Esophagus muscularis mucosa (tissue), 4 donors: ENCODE measurements around the gene RGS8. TPM values are rescaled to one million over a fixed set of nuclear protein-coding genes. Genes with fewer than 3 reads are reported as not detected.
A peak's percentile ranks its signal among the peaks of the same experiment; 100 is the strongest.
"Not testable (repeated sequence)": the region's sequence is repeated elsewhere in the genome, so short reads cannot be mapped to it uniquely, and the experiment has no call there.

Experiments used
- DNase-seq: peaks from one replicate; pipeline ENCODE4 v3.0.0-alpha.2; 2017; ENCODE audit errors: extremely low spot score
- H3K27ac ChIP-seq, 4 donors: fragments of 200-600 bp; sonication (generic); replicated peaks in 1 of 4; 1 replicate in 3 of 4; 2 replicates in 1 of 4; pipeline ENCODE4 v1.5.1; 2016 to 2019; ENCODE audit warnings: mild to moderate bottlenecking in 1 of 4
- H3K27me3 ChIP-seq, 4 donors: fragments of 200-600 bp; sonication (generic); one replicate each; pipeline versions ENCODE4 v1.5.1 to v1.6.0; 2016 to 2019
- H3K36me3 ChIP-seq, 4 donors: fragments of 200-600 bp; sonication (generic); one replicate each; pipeline ENCODE4 v1.5.1; 2016 to 2019
- H3K4me1 ChIP-seq, 4 donors: fragments of 200-600 bp; sonication (generic); one replicate each; pipeline ENCODE4 v1.5.1; 2016 to 2019
- H3K4me3 ChIP-seq, 4 donors: fragments of 200-600 bp; sonication (generic); 1 replicate in 2 of 4; 2 replicates in 2 of 4; pipeline ENCODE4 v1.5.1; 2016 to 2019; ENCODE audit warnings: mild to moderate bottlenecking in 4 of 4, moderate library complexity in 1 of 4
- H3K9me3 ChIP-seq, 4 donors: fragments of 200-600 bp; sonication (generic); 1 replicate in 3 of 4; 2 replicates in 1 of 4; pipeline ENCODE4 v1.5.1; 2016 to 2019
- EP300 ChIP-seq: sonication (generic); formaldehyde crosslinking; IDR thresholded peaks from one replicate; pipeline ENCODE4 v1.6.1; 2017; ENCODE audit warnings: antibody characterized with exemption
- POLR2A ChIP-seq: fragments of 450-650 bp; IDR thresholded peaks from one replicate; pipeline ENCODE4 v1.6.1; 2017; ENCODE audit warnings: antibody characterized with exemption, moderate library complexity, mild to moderate bottlenecking, low read depth
- POLR2AphosphoS5 ChIP-seq, 2 donors: sonication (generic); formaldehyde crosslinking; IDR thresholded peaks; one replicate each; pipeline ENCODE4 v1.6.1; 2017; ENCODE audit warnings: antibody characterized with exemption in 2 of 2
- WGBS: methylation state at CpG from one replicate; pipeline ENCODE4 v1.1.5; 2018; 5-methylcytosine and 5-hydroxymethylcytosine counted together
- intact Hi-C: fragments of 100-400 bp; cut with DNase I; formaldehyde crosslinking; loops from one replicate; pipeline ENCODE4 v1.15.1; 2023
- total RNA-seq, 4 donors: library from RNA; depleted of rRNA; stranded (reverse); fragments of >200 nt; gene quantifications; one replicate each; pipeline versions ENCODE4 v1.1.0 to v1.2.1, GENCODE V29; 2016
- TF ChIP-seq, protein P1 (sequence below), 3 experiments: fragments of 200-600 bp in 2 of 3; fragments of 450-650 bp in 1 of 3; sonication (generic) in 2 of 3; IDR thresholded peaks; one replicate each; pipeline ENCODE4 v1.5.1; 2017 to 2019; ENCODE audit warnings: antibody characterized with exemption in 3 of 3, mild to moderate bottlenecking in 2 of 3, moderate library complexity in 1 of 3

The RGS8 gene
- total RNA-seq, 4 donors from 2014 or later, result 0.06 to 0.17 TPM; not detected in 2

DNA sequence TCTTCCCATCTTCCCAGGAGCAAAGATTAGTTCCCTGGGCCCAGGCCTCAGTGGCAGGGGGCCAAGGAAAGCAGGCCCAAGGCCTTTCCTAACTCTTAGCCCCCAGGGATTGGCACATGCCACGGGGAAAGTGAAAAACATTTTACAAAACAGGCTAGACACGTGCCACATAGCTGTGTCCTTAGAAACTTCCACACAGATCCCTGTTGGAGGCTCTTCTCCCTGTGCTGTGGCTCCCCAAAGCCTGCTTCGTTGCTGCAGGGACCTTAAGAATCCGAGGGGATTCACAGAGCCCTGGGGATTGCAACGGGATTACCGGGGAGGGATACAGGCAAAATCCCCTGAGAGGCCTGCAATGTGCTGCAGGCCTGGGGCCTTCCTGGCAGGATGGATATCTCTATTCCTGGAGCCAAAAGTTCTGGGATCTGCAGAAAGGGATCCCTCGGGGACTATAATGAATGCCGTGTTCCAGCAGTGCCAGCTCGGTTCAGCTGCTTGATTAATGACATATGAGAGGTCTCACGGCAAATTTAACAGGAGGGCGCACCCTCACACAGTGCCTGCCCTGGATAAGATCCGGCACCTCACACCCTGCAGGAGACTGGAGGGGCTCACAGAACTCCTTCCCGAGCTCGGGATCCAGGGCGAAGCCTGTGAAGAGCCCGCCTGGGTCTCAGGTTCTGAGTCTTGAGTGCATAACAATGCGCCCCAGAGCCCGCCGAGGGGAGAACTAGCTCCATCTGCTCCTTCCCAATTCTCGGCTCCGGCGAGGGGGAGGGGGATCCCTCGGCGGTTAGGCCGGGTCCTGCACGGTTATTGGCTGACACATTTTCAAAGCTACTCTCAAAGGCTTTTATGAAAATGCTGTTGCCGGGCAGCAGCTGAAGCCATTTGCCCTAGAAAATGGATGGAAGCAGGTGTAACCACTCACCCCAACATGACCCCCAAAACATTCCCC lies 15.3 kb upstream of the RGS8 start:
- 36% methylated on average over 8 of the region's 27 CpGs for WGBS
- Histone ChIP-seq H3K36me3 (no peaks in the 10 kb centered on the region), H3K27ac (peak overlapping the region in 1 of 4 donors; percentile 28), H3K27me3 (peaks cover 0 to 13% (median 0%) of the 10 kb centered on the region in 4 donors), H3K4me3 (no peak overlapping the region), H3K4me1 (peaks cover 0 to 14% (median 11%) of the 10 kb centered on the region in 4 donors), H3K9me3 (no peaks in the 10 kb centered on the region)
- intact Hi-C loops, result no loop called here
- TF ChIP-seq EP300 (no peak), POLR2AphosphoS5 (IDR thresholded peaks at IDR 0.05) (no peak), POLR2A (no peak)
- TF ChIP-seq, protein P1, sequence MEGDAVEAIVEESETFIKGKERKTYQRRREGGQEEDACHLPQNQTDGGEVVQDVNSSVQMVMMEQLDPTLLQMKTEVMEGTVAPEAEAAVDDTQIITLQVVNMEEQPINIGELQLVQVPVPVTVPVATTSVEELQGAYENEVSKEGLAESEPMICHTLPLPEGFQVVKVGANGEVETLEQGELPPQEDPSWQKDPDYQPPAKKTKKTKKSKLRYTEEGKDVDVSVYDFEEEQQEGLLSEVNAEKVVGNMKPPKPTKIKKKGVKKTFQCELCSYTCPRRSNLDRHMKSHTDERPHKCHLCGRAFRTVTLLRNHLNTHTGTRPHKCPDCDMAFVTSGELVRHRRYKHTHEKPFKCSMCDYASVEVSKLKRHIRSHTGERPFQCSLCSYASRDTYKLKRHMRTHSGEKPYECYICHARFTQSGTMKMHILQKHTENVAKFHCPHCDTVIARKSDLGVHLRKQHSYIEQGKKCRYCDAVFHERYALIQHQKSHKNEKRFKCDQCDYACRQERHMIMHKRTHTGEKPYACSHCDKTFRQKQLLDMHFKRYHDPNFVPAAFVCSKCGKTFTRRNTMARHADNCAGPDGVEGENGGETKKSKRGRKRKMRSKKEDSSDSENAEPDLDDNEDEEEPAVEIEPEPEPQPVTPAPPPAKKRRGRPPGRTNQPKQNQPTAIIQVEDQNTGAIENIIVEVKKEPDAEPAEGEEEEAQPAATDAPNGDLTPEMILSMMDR (IDR thresholded peaks at IDR 0.05), result no peak
- no peak for DNase-seq

DNA sequence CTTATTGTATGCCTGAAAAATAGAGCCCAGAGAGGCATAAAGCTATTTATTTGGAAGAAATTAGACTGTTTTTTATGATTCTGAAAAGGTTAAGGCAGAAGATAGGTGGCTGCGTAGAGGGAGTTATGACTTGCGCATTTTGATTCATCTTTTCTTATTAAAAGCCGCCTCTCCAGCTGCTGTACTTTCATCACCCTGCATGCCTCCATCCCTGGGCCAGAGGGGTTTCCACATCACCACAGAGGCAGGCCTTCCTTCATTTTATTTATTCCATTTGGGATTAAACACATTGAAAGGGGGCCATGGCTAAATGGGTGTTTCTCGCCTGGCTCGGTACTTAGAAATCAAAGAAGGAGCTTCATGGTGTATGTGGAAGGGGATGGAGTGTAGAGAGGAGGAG lies 14.6 kb upstream of the RGS8 start:
- Histone ChIP-seq H3K4me3 (no peak overlapping the region), H3K27ac (no peak overlapping the region)
- intact Hi-C loops, result no loop called here

DNA sequence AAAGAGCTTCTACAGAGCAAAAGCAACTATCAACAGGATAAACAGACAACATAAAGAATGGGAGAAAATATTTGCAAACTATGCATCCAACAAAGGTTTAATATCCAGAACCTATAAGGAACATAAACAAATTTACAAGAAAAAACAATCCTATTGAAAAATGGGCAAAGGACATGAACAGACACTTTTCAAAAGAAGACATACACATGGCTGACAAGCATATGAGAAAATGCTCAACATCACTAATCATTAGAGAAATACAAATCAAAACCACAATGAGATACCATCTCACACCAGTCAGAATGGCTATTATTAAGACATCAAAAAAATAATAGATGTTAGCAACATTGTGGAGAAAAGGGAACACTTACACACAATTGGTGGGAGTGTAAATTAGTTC lies 8.8 kb upstream of the RGS8 start:
- H3K4me3 ChIP-seq, H3K36me3 ChIP-seq, intact Hi-C loops, DNase-seq, H3K27ac ChIP-seq, H3K27me3 ChIP-seq, H3K4me1 ChIP-seq: not testable (repeated sequence)
- peaks cover 0 to 13% (median 0%) of the 10 kb centered on the region in 4 donors for H3K9me3 ChIP-seq

More for the DNA sequence above, 14.6 kb upstream of the RGS8 start:
- TF ChIP-seq, protein P1 (IDR thresholded peaks at IDR 0.05), result no peak
- TF ChIP-seq EP300 (no peak), POLR2A (no peak), POLR2AphosphoS5 (IDR thresholded peaks at IDR 0.05) (no peak)
- no peaks in the 10 kb centered on the region for H3K36me3 ChIP-seq
- H3K4me1 ChIP-seq, result peaks cover 0 to 14% (median 11%) of the 10 kb centered on the region in 4 donors
- DNase-seq, result no peak
- peaks cover 0 to 13% (median 0%) of the 10 kb centered on the region in 4 donors for H3K27me3 ChIP-seq
- no peaks in the 10 kb centered on the region for H3K9me3 ChIP-seq
- WGBS, result 93% methylated on average over 5 of the region's 5 CpGs

DNA sequence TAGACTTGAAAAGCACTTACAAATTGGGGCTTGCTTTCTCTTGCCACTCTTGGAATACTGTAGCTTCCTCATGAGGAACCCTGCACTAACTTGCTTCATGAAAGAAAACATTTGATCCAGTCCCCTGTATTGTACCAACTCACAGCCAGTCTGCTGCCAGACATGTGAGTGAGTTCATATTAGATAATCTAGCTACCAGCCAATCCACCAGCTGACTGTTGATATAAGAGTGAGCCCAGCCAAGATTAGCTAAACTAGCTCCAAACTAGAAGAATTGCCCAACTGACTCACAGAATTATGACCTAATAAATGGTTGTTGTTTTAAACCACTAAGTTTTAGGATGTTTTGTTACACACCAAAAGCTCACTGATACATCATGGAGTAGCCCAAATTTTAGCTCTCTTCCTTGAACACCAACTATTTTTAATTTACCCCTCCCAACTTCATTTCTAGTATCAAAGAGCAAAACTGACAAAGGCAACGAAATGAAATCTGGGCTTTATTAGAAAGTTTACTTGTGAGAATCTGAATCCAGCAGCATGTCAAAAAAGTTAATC lies 6.6 kb upstream of the RGS8 start:
- TF ChIP-seq EP300 (no peak), POLR2A (no peak), POLR2AphosphoS5 (IDR thresholded peaks at IDR 0.05) (no peak)
- TF ChIP-seq, protein P1 (IDR thresholded peaks at IDR 0.05), result no peak
- H3K4me3 ChIP-seq, result no peak overlapping the region
- intact Hi-C loops, result no loop called here
- H3K9me3 ChIP-seq, result peaks cover 0 to 13% (median 0%) of the 10 kb centered on the region in 4 donors
- H3K4me1 ChIP-seq, result no peaks in the 10 kb centered on the region
- WGBS, result 68% methylated on average over 1 of the region's 1 CpG
- no peak for DNase-seq
- no peaks in the 10 kb centered on the region for H3K27me3 ChIP-seq
- H3K27ac ChIP-seq, result no peak overlapping the region
- no peaks in the 10 kb centered on the region for H3K36me3 ChIP-seq

DNA sequence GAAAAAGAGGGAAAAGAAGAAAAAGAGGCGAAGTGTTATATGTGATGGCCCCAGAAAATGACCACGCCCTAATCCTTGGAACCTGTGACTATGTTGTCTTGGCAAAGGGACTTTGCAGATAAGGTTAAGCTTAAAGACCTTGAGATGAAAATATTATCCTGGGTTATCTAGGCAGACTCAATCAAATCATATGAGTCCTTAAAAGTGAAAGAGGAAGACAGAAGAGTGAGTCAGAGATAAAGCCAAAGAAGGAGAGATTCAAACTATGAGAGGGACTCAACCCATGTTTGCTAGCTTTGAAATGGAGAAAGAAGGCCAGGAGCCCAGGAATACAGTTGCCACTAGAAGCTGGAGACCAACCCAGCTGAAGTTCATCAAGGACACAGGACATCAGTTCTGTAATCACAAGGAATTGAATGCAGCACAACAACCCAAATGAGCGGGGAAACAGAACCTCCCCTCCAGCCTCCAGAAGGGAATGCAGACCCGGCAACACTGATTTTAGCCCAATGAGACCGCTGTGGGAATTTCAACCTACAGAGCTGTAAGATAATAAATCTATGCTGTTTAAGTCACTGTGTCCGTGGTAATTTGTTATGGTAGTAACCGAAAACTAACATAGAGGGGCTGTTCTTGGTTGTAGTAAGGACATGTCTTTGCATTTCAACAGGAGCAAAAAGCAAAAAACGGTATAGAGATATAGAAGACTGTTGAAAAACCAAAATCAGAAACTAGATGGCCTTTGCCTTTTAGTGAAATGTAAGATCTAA lies 4.2 kb upstream of the RGS8 start:
- H3K27me3 ChIP-seq, result peaks cover 0 to 21% (median 0%) of the 10 kb centered on the region in 4 donors
- intact Hi-C loops, result no loop called here
- no peak overlapping the region for H3K27ac ChIP-seq
- no peak for DNase-seq
- WGBS, result 87% methylated on average over 8 of the region's 8 CpGs
- TF ChIP-seq EP300, result no peak
- no peak for TF ChIP-seq POLR2A
- TF ChIP-seq POLR2AphosphoS5 (IDR thresholded peaks at IDR 0.05), result no peak
- TF ChIP-seq, protein P1 (IDR thresholded peaks at IDR 0.05), result no peak
- no peaks in the 10 kb centered on the region for H3K4me1 ChIP-seq
- H3K36me3 ChIP-seq, result no peaks in the 10 kb centered on the region
- no peak overlapping the region for H3K4me3 ChIP-seq
- peaks cover 0 to 11% (median 0%) of the 10 kb centered on the region in 4 donors for H3K9me3 ChIP-seq
